Measurements from ENCODE around the gene RAB3IL1. TPM values are rescaled to one million over a fixed set of nuclear protein-coding genes. Genes with fewer than 3 reads are reported as not detected.

The RAB3IL1 gene
- total RNA-seq, 4 donors from 2014 or later = 0.15 to 10.3 (median 5.0) TPM

GRCh38 chr11:61880031-61880430 is 37.3 kb downstream of the RAB3IL1 start:
- Histone ChIP-seq H3K4me3 (no peak overlapping the region), H3K27ac (no peak overlapping the region), H3K4me1 (peaks cover 0 to under 1% (median 0%) of the 10 kb centered on the region in 3 donors), H3K27me3 (no peaks in the 10 kb centered on the region), H3K9me3 (no peaks in the 10 kb centered on the region), H3K36me3 (peaks cover 0 to 18% (median 0%) of the 10 kb centered on the region in 3 donors)
- no peak for DNase-seq
- TF ChIP-seq CTCF (IDR thresholded peaks at IDR 0.05) (no peak), POLR2A (IDR thresholded peaks at IDR 0.05) (no peak)
- intact Hi-C loops (cut with DNase I) = no loop called here
- 86 to 90% methylated on average over 5 to 8 of the region's 11 CpGs for WGBS, 2 donors

- TF ChIP-seq POLR2A (IDR thresholded peaks at IDR 0.05) = no peak
- TF ChIP-seq CTCF (IDR thresholded peaks at IDR 0.05) = no peak
- no peaks in the 10 kb centered on the region for H3K9me3 ChIP-seq
- no peak for DNase-seq
- H3K4me3 ChIP-seq = no peak overlapping the region
- H3K27ac ChIP-seq = no peak overlapping the region
- H3K27me3 ChIP-seq = no peaks in the 10 kb centered on the region
- H3K36me3 ChIP-seq = peaks cover 0 to 18% (median 0%) of the 10 kb centered on the region in 3 donors
- intact Hi-C loops (cut with DNase I) = no loop called here
- H3K4me1 ChIP-seq = peaks cover 3 to 9% (median 3%) of the 10 kb centered on the region in 3 donors
- WGBS, 2 donors = 90% methylated on average over 2 of the region's 7 CpGs; no CpG with 5 or more reads in 1 of the 2 donors
These were observed 38.2 kb downstream of the RAB3IL1 start for GRCh38 chr11:61879152-61879551.

GRCh38 chr11:61875698-61876097 is 41.7 kb downstream of the RAB3IL1 start:
- intact Hi-C loops (cut with DNase I) = no loop called here
- Histone ChIP-seq H3K27me3 (peaks cover 0 to 24% (median 0%) of the 10 kb centered on the region in 4 donors), H3K9me3 (no peaks in the 10 kb centered on the region), H3K4me3 (no peak overlapping the region), H3K36me3 (peaks cover 0 to 18% (median 0%) of the 10 kb centered on the region in 3 donors), H3K4me1 (peaks cover 4 to 25% (median 11%) of the 10 kb centered on the region in 3 donors), H3K27ac (no peak overlapping the region)
- 95 to 100% methylated on average over 7 to 8 of the region's 14 CpGs for WGBS, 2 donors
- no peak for DNase-seq
- no peak for TF ChIP-seq POLR2A (IDR thresholded peaks at IDR 0.05)
- TF ChIP-seq CTCF (IDR thresholded peaks at IDR 0.05) = no peak

- intact Hi-C loops (cut with DNase I) = no loop called here
- no peaks in the 10 kb centered on the region for H3K9me3 ChIP-seq
- WGBS, 2 donors = 52 to 66% methylated on average over 2 to 3 of the region's 3 CpGs
These were observed 42.5 kb downstream of the RAB3IL1 start for GRCh38 chr11:61874853-61875252.

More at GRCh38 chr11:61874853-61875252, 42.5 kb downstream of the RAB3IL1 start:
- Histone ChIP-seq H3K27me3 (peaks cover 0 to 32% (median 0%) of the 10 kb centered on the region in 4 donors), H3K36me3 (peaks cover 0 to 18% (median 0%) of the 10 kb centered on the region in 3 donors), H3K4me1 (peaks cover 4 to 28% (median 11%) of the 10 kb centered on the region in 3 donors), H3K27ac (no peak overlapping the region), H3K4me3 (no peak overlapping the region)
- TF ChIP-seq POLR2A (IDR thresholded peaks at IDR 0.05) = no peak
- no peak for TF ChIP-seq CTCF (IDR thresholded peaks at IDR 0.05)
- DNase-seq = no peak
